HepG2 (cell line): Measurements from ENCODE around the gene ACBD6. TPM values are rescaled to one million over a fixed set of nuclear protein-coding genes. Genes with fewer than 3 reads are reported as not detected.

ENCODE experiments used
- BRD4 ChIP-seq: sonication (generic); formaldehyde crosslinking; IDR thresholded peaks from 2 replicates; pipeline ENCODE4 v1.4.0; 2020; ENCODE audit warnings: missing genetic modification reagents
- CEBPG ChIP-seq: IDR thresholded peaks from 2 replicates; pipeline ENCODE4 v1.6.1; 2016
- CENPX ChIP-seq: sonication (generic); formaldehyde crosslinking; IDR thresholded peaks from 2 replicates; pipeline ENCODE4 v1.9.0; 2021; ENCODE audit warnings: mild to moderate bottlenecking, missing genetic modification reagents, moderate library complexity
- DMAP1 ChIP-seq: IDR thresholded peaks from 2 replicates; pipeline ENCODE4 v1.6.1; 2016
- GZF1 ChIP-seq: sonication (generic); formaldehyde crosslinking; IDR thresholded peaks from 2 replicates; pipeline ENCODE4 v1.5.1; 2020; ENCODE audit warnings: mild to moderate bottlenecking, missing genetic modification reagents
- HMGA1 ChIP-seq: sonication (generic); formaldehyde crosslinking; conservative IDR thresholded peaks from 2 replicates; pipeline ENCODE4 v1.4.0; 2020; ENCODE audit warnings: missing genetic modification reagents
- ISX ChIP-seq: sonication (generic); formaldehyde crosslinking; conservative IDR thresholded peaks from 2 replicates; pipeline ENCODE4 v1.5.0; 2020; ENCODE audit warnings: missing genetic modification reagents
- JUNB ChIP-seq: sonication (generic); formaldehyde crosslinking; IDR thresholded peaks from 2 replicates; pipeline ENCODE4 v1.8.0; 2022; ENCODE audit warnings: missing genetic modification reagents, mild to moderate bottlenecking, borderline replicate concordance
- NAIF1 ChIP-seq: sonication (generic); formaldehyde crosslinking; IDR thresholded peaks from 2 replicates; pipeline ENCODE4 v1.5.0; 2020; ENCODE audit warnings: mild to moderate bottlenecking, missing genetic modification reagents, borderline replicate concordance
- RAD21 ChIP-seq: fragments of 450-650 bp; formaldehyde crosslinking; IDR thresholded peaks from 2 replicates; pipeline ENCODE4 v1.5.0; 2020; ENCODE audit warnings: mild to moderate bottlenecking
- RBFOX2 ChIP-seq: fragments of 200-400 bp; formaldehyde crosslinking; IDR thresholded peaks from 2 replicates; pipeline ENCODE4 v1.6.1; 2017; ENCODE audit warnings: low read depth, mild to moderate bottlenecking, low read length
- SNAI1 ChIP-seq: sonication (generic); formaldehyde crosslinking; IDR thresholded peaks from 2 replicates; pipeline ENCODE4 v1.5.0; 2020; ENCODE audit warnings: mild to moderate bottlenecking, missing genetic modification reagents, borderline replicate concordance
- SNAPC2 ChIP-seq: sonication (generic); formaldehyde crosslinking; IDR thresholded peaks from 2 replicates; pipeline ENCODE4 v1.8.1; 2022; ENCODE audit warnings: mild to moderate bottlenecking, missing genetic modification reagents
- SP5 ChIP-seq: IDR thresholded peaks from 2 replicates; pipeline ENCODE4 v1.6.1; 2016; ENCODE audit warnings: low read depth, borderline replicate concordance
- SSRP1 ChIP-seq: IDR thresholded peaks from 2 replicates; pipeline ENCODE4 v1.6.1; 2016; ENCODE audit warnings: control low read depth
- TCF12 ChIP-seq, 2 experiments: fragments of 450-650 bp in 1 of 2; sonication (generic) in 1 of 2; formaldehyde crosslinking in 1 of 2; IDR thresholded peaks; 2 replicates each; pipeline versions ENCODE4 v1.6.1 to v1.8.0; 2017 to 2022; ENCODE audit warnings: antibody characterized with exemption in 1 of 2, mild to moderate bottlenecking in 1 of 2, missing genetic modification reagents in 1 of 2, moderate library complexity in 1 of 2
- TCF7L2 ChIP-seq: IDR thresholded peaks from 2 replicates; pipeline ENCODE4 v1.6.1; 2011; ENCODE audit warnings: mild to moderate bottlenecking, low read depth, low read length, moderate library complexity
- TOPORS ChIP-seq: sonication (generic); formaldehyde crosslinking; IDR thresholded peaks from 2 replicates; pipeline ENCODE4 v1.8.0; 2023; ENCODE audit warnings: mild to moderate bottlenecking, missing genetic modification reagents
- ZBTB20 ChIP-seq: sonication (generic); formaldehyde crosslinking; IDR thresholded peaks from 2 replicates; pipeline ENCODE4 v1.8.1; 2023; ENCODE audit warnings: missing genetic modification reagents, low read depth, mild to moderate bottlenecking, borderline replicate concordance
- ZFP36L1 ChIP-seq: sonication (generic); formaldehyde crosslinking; IDR thresholded peaks from 2 replicates; pipeline ENCODE4 v1.8.0; 2022; ENCODE audit warnings: mild to moderate bottlenecking, missing genetic modification reagents, moderate library complexity
- ZNF101 ChIP-seq: sonication (generic); formaldehyde crosslinking; IDR thresholded peaks from 2 replicates; pipeline ENCODE4 v1.4.0; 2020; ENCODE audit warnings: mild to moderate bottlenecking, low read depth, missing genetic modification reagents, borderline replicate concordance
- ZNF331 ChIP-seq: sonication (generic); formaldehyde crosslinking; IDR thresholded peaks from 2 replicates; pipeline ENCODE4 v1.4.0; 2020; ENCODE audit warnings: missing genetic modification reagents
- ZNF367 ChIP-seq: sonication (generic); formaldehyde crosslinking; IDR thresholded peaks from 2 replicates; pipeline ENCODE4 v1.4.0; 2020; ENCODE audit warnings: missing genetic modification reagents, borderline replicate concordance
- ZNF749 ChIP-seq: sonication (generic); formaldehyde crosslinking; IDR thresholded peaks from 2 replicates; pipeline ENCODE4 v1.8.0; 2022; ENCODE audit warnings: mild to moderate bottlenecking, missing genetic modification reagents, moderate library complexity, borderline replicate concordance
- ZNF768 ChIP-seq: sonication (generic); formaldehyde crosslinking; IDR thresholded peaks from 2 replicates; pipeline ENCODE4 v1.4.0; 2020; ENCODE audit warnings: missing genetic modification reagents
- ZNF878 ChIP-seq: sonication (generic); formaldehyde crosslinking; IDR thresholded peaks from 2 replicates; pipeline ENCODE4 v1.8.1; 2023; ENCODE audit warnings: mild to moderate bottlenecking, missing genetic modification reagents, moderate library complexity
- ZNF879 ChIP-seq: sonication (generic); formaldehyde crosslinking; IDR thresholded peaks from 2 replicates; pipeline ENCODE4 v1.8.1; 2023; ENCODE audit warnings: missing genetic modification reagents
- polyA plus RNA-seq, 8 experiments: library from polyadenylated mRNA; depleted of rRNA in 3 of 8; stranded (reverse) in 7 of 8; unstranded in 1 of 8; fragments of >200 nt; fragmentation: Illumina TruSeq in 4 of 8; extraction: Trizol in 4 of 8; gene quantifications; 2 replicates each; pipeline versions ENCODE4 v1.2.1 to v1.2.3, GENCODE V29; 2011 to 2016; ENCODE audit warnings: low read depth in 4 of 8, missing spikeins in 1 of 8, mixed read lengths in 1 of 8; ENCODE audit not compliant: insufficient read depth in 1 of 8
- total RNA-seq, 5 experiments: library from RNA; depleted of rRNA; stranded (reverse); fragments of >200 nt; fragmentation: Illumina TruSeq; extraction: Trizol; gene quantifications; 2 replicates each; pipeline ENCODE4 v1.2.3, GENCODE V29; 2016; ENCODE audit warnings: low read depth in 1 of 5
- TF ChIP-seq, protein P1 (sequence below): IDR thresholded peaks from 2 replicates; pipeline ENCODE4 v1.6.1; 2016; ENCODE audit warnings: missing biosample characterization, missing genetic modification reagents, low read depth
- TF ChIP-seq, protein P2 (sequence below): sonication (generic); formaldehyde crosslinking; IDR thresholded peaks from 2 replicates; pipeline ENCODE4 v1.8.0; 2022; ENCODE audit warnings: mild to moderate bottlenecking, missing genetic modification reagents; ENCODE audit not compliant: insufficient replicate concordance

The ACBD6 gene
- total and polyA plus RNA-seq, 2 of the 13 experiments (the other 11 are each of a cell fraction or from before 2014, with no cell fraction given): 33.5 to 47.2 TPM

DNA sequence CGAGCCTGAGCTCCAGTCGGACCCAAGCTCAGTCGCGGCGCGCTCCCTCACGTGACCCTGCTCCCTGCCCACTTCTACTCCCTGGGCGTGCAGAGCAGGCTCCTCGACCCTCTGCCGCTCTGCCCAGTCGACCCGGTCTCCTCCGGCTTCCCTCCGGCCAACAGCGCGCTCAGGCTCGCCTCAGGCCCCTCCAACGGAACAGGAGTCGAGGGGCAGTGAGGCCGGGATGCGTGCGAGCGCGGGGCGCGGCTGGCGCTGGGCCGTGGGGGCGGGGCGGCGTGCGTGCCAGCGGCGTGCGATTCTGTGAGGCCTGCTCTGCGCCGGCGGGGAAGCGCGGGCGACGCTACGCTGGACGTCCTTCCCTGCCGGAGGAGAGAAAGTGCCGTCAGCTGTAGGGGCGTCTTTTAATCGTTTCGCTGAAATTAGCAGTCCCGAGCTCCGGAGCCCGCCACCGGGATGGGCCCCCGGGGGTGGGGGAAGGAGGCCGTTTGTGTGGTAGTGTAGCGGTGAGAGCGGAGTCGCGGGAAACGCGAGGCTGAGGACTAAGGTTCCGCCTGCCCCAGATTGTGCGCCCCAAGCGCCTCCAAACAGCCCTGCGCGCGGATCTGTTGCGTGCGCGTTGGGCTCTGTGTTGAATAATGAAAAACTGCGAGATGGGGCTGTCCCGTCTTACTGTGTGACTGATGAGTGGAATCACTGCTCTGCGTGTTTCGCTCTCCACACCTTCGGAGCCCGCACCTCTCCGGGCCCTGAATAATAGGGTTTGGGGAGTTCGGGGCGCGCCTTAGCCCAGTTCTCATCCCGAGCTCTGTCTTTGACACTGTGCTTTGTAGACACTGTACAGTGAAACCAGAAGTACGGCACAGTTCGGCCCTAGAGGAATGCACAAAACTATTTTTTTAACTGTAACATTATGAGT is at the start of gene ACBD6 (continued):
- TF ChIP-seq TCF12 (IDR thresholded peaks at IDR 0.05): no peak
- TF ChIP-seq TCF12 (CRISPR knock-in tag; IDR thresholded peaks at IDR 0.05): no peak
- peak; percentile 70; the same call in 1 of the 2 replicates for TF ChIP-seq BRD4 (CRISPR knock-in tag)
- TF ChIP-seq GZF1 (CRISPR knock-in tag): peak; percentile 62; the same call in 1 of the 2 replicates
- no peak for TF ChIP-seq ZNF878 (CRISPR knock-in tag)
- peak; percentile 32; the same call in 1 of the 2 replicates for TF ChIP-seq ZBTB20
- peak; percentile 52 for TF ChIP-seq SNAPC2 (CRISPR knock-in tag)
- peak; percentile 66 for TF ChIP-seq ZNF331 (CRISPR knock-in tag)
- 0 out of 2 replicates have a peak, but pooled peaks have one; percentile 85 for TF ChIP-seq ISX (CRISPR knock-in tag)
- TF ChIP-seq ZNF367 (CRISPR knock-in tag): peak; percentile 87; the same call in 1 of the 2 replicates
- TF ChIP-seq SP5 (CRISPR knock-in tag): peak; percentile 58
- no peak for TF ChIP-seq ZNF101 (CRISPR knock-in tag)
- TF ChIP-seq, protein P1, sequence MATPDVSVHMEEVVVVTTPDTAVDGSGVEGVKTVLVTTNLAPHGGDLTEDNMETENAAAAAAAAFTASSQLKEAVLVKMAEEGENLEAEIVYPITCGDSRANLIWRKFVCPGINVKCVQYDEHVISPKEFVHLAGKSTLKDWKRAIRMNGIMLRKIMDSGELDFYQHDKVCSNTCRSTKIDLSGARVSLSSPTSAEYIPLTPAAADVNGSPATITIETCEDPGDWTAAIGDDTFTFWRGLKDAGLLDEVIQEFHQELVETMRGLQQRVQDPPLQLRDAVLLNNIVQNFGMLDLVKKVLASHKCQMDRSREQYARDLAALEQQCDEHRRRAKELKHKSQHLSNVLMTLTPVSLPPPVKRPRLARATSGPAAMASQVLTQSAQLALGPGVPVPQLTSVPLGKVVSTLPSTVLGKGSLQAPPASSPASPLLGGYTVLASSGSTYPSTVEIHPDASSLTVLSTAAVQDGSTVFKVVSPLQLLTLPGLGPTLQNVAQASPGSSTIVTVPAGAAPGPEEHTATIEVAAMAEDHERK (CRISPR knock-in tag): peak; percentile 61; the same call in 1 of the 2 replicates
- no peak for TF ChIP-seq HMGA1 (CRISPR knock-in tag)
- peak; percentile 99 for TF ChIP-seq ZNF749 (CRISPR knock-in tag)
- peak; percentile 90 for TF ChIP-seq DMAP1 (CRISPR knock-in tag)
- TF ChIP-seq SSRP1 (CRISPR knock-in tag): no peak
- no peak for TF ChIP-seq CEBPG (CRISPR knock-in tag)
- TF ChIP-seq RBFOX2: peak; percentile 98
- TF ChIP-seq CENPX: no peak
- peak; percentile 94; the same call in 1 of the 2 replicates for TF ChIP-seq ZNF879 (CRISPR knock-in tag)
- TF ChIP-seq ZFP36L1 (CRISPR knock-in tag): peak; percentile 91; the same call in 1 of the 2 replicates
- TF ChIP-seq SNAI1 (CRISPR knock-in tag): 0 out of 2 replicates have a peak, but pooled peaks have one; percentile 24
- TF ChIP-seq TCF7L2: no peak
- peak; percentile 85 for TF ChIP-seq NAIF1 (CRISPR knock-in tag)
- TF ChIP-seq, protein P2, sequence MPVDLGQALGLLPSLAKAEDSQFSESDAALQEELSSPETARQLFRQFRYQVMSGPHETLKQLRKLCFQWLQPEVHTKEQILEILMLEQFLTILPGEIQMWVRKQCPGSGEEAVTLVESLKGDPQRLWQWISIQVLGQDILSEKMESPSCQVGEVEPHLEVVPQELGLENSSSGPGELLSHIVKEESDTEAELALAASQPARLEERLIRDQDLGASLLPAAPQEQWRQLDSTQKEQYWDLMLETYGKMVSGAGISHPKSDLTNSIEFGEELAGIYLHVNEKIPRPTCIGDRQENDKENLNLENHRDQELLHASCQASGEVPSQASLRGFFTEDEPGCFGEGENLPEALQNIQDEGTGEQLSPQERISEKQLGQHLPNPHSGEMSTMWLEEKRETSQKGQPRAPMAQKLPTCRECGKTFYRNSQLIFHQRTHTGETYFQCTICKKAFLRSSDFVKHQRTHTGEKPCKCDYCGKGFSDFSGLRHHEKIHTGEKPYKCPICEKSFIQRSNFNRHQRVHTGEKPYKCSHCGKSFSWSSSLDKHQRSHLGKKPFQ (CRISPR knock-in tag): peak; percentile 97
- peak; percentile 29; the same call in 1 of the 2 replicates for TF ChIP-seq RAD21 (CRISPR knock-in tag)
- TF ChIP-seq TOPORS: peak; percentile 98; the same call in 1 of the 2 replicates
- TF ChIP-seq ZNF768 (CRISPR knock-in tag): peak; percentile 42; the same call in 1 of the 2 replicates
- peak; percentile 92 for TF ChIP-seq JUNB
